ENCODE results near the gene SLC23A3. TPM values are rescaled to one million over a fixed set of nuclear protein-coding genes. Genes with fewer than 3 reads are reported as not detected.
A peak's percentile ranks its signal among the peaks of the same experiment; 100 is the strongest.

The SLC23A3 gene
- total and polyA plus RNA-seq, 5 donors from 2014 or later: 1.3 TPM; not detected in 4

DNA sequence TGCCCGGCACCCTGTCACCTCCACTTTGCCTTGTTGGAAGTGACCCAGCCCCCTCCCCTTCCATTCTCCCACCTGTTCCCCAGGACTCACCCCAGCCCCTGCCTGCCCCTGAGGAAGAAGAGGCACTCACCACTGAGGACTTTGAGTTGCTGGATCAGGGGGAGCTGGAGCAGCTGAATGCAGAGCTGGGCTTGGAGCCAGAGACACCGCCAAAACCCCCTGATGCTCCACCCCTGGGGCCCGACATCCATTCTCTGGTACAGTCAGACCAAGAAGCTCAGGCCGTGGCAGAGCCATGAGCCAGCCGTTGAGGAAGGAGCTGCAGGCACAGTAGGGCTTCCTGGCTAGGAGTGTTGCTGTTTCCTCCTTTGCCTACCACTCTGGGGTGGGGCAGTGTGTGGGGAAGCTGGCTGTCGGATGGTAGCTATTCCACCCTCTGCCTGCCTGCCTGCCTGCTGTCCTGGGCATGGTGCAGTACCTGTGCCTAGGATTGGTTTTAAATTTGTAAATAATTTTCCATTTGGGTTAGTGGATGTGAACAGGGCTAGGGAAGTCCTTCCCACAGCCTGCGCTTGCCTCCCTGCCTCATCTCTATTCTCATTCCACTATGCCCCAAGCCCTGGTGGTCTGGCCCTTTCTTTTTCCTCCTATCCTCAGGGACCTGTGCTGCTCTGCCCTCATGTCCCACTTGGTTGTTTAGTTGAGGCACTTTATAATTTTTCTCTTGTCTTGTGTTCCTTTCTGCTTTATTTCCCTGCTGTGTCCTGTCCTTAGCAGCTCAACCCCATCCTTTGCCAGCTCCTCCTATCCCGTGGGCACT lies 12.7 kb upstream of the SLC23A3 start:
- no peaks in the 10 kb centered on the region for H3K27me3 ChIP-seq (ENCODE audit: control insufficient read depth, insufficient read depth, low read length)
- Mint-ChIP-seq H3K4me3 (peak overlapping the region in 1 of 4 donors; percentile 15), H3K27me3 (peaks cover 4% of the 10 kb centered on the region), H3K27ac (no peak overlapping the region), H3K4me1 (peaks cover 14 to 51% (median 29%) of the 10 kb centered on the region in 4 donors), H3K9me3 (no peaks in the 10 kb centered on the region), H3K36me3 (peaks cover 32% of the 10 kb centered on the region)
- ATAC-seq (ENCODE audit: low read depth in 2 of 2) (no peak), DNase-seq (no peak)
- no peaks in the 10 kb centered on the region for H3K9me3 ChIP-seq (ENCODE audit: control insufficient read depth in 2 of 2, low read length in 2 of 2)
- peaks cover 54% of the 10 kb centered on the region for H3K36me3 ChIP-seq (ENCODE audit: control insufficient read depth, insufficient read depth, low read length)
- no peak overlapping the region for H3K4me3 ChIP-seq (ENCODE audit: low read depth, low read length)
- peaks cover 28% of the 10 kb centered on the region for H3K4me1 ChIP-seq (ENCODE audit: control insufficient read depth, insufficient read depth, low read length, poor library complexity, severe bottlenecking)
- no peak overlapping the region for H3K27ac ChIP-seq (ENCODE audit: insufficient read depth, low read length, poor library complexity, severe bottlenecking)

DNA sequence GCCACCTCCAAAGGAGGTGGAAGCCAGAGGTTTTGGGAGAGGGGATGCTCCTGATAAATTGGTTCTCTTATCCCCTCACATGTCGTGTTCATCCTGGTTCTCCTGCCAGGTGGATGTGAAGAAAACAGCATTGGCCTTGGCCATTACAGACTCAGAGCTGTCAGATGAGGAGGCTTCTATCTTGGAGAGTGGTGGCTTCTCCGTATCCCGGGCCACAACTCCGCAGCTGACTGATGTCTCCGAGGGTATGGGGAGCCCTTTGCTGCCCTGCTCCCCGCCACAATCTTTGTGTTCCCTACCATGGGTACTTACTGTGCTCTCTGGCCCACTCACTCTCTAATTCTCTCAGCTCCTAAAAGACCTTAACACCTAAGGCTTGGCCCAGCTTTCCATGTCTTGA lies 11.7 kb upstream of the SLC23A3 start:
- H3K9me3 Mint-ChIP-seq: no peaks in the 10 kb centered on the region
- Histone ChIP-seq H3K4me1 (ENCODE audit: control insufficient read depth, insufficient read depth, low read length, poor library complexity, severe bottlenecking) (peaks cover 35% of the 10 kb centered on the region), H3K36me3 (ENCODE audit: control insufficient read depth, insufficient read depth, low read length) (peaks cover 54% of the 10 kb centered on the region), H3K4me3 (ENCODE audit: low read depth, low read length) (no peak overlapping the region), H3K27me3 (ENCODE audit: control insufficient read depth, insufficient read depth, low read length) (no peaks in the 10 kb centered on the region), H3K9me3 (ENCODE audit: control insufficient read depth in 2 of 2, low read length in 2 of 2) (no peaks in the 10 kb centered on the region), H3K27ac (ENCODE audit: insufficient read depth, low read length, poor library complexity, severe bottlenecking) (no peak overlapping the region)
- peak overlapping the region in 3 of 4 donors; percentile 27 to 41 (median 38) for H3K4me3 Mint-ChIP-seq
- H3K27me3 Mint-ChIP-seq: peaks cover 11% of the 10 kb centered on the region
- DNase-seq: no peak
- H3K4me1 Mint-ChIP-seq: peaks cover 14 to 56% (median 33%) of the 10 kb centered on the region in 4 donors
- peak overlapping the region; percentile 29 to 66 (median 46) for H3K27ac Mint-ChIP-seq
- peaks cover 32% of the 10 kb centered on the region for H3K36me3 Mint-ChIP-seq
- no peak for ATAC-seq (ENCODE audit: low read depth in 2 of 2)

DNA sequence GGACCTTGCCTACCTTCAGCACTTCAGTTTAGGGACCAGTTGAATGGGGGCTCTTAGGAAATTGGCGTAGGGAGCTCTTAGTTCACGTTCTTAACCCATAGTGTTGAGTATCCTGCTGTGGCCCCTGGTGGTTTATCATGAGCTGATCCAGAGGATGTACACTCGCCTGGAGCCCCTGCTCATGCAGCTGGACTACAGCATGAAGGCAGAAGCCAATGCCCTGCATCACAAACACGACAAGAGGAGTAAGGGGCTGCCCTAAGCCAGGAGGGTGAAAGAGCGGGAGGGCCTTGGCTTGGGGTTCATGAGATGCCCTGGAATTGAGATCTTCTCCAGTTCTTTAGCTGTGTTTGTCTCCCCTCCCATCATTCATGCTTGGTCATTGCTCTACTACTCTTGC lies 11.1 kb upstream of the SLC23A3 start:
- DNase-seq (no peak), ATAC-seq (ENCODE audit: low read depth in 2 of 2) (no peak)
- Mint-ChIP-seq H3K4me1 (peaks cover 14 to 58% (median 34%) of the 10 kb centered on the region in 4 donors), H3K36me3 (peaks cover 32% of the 10 kb centered on the region), H3K4me3 (peak overlapping the region; percentile 41 to 93 (median 78)), H3K9me3 (no peaks in the 10 kb centered on the region), H3K27ac (peak overlapping the region; percentile 29 to 69 (median 66)), H3K27me3 (peaks cover 11% of the 10 kb centered on the region)
- no peak overlapping the region for H3K4me3 ChIP-seq (ENCODE audit: low read depth, low read length)
- no peak overlapping the region for H3K27ac ChIP-seq (ENCODE audit: insufficient read depth, low read length, poor library complexity, severe bottlenecking)
- peaks cover 41% of the 10 kb centered on the region for H3K4me1 ChIP-seq (ENCODE audit: control insufficient read depth, insufficient read depth, low read length, poor library complexity, severe bottlenecking)
- H3K36me3 ChIP-seq (ENCODE audit: control insufficient read depth, insufficient read depth, low read length): peaks cover 54% of the 10 kb centered on the region
- H3K9me3 ChIP-seq (ENCODE audit: control insufficient read depth in 2 of 2, low read length in 2 of 2): no peaks in the 10 kb centered on the region
- H3K27me3 ChIP-seq (ENCODE audit: control insufficient read depth, insufficient read depth, low read length): no peaks in the 10 kb centered on the region

DNA sequence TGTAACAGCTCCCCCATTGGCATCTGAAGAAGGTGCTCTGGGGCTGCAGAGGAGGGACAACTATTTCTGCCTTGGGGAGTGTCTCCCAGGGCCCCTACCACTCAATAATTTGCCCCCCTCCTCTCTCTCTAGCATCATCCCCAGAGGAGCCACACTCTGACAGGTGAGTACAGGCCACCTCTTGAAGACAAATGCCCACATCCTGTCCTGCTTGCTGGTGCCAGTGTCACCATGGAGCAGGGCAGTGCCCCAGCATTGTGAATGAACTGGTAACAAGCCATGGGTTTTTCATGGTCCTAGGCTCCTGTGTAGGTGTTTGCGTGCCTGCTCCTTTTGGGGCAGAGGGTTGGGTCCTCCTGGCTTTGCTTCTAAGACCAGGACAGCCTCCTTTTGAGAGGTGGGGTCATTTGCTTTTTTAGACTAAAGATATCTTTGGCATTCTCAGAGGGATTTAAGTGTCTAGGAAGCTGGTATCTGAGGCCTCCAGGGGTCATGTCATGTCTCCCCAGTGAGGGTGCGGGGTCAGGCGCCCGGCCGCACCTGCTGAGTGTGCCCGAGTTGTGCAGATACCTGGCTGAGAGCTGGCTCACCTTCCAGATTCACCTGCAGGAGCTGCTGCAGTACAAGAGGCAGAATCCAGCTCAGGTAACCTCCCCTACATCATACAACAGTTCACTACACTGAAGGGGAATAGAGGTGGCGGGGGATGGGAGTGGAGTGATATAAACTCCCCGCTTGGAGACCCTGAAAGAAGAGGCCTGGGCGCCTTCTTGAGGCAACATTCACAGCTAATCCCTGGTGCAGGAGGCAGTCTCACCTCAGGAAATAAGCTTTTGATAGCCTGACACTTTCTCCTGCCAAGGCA lies 10.0 kb upstream of the SLC23A3 start:
- ATAC-seq (ENCODE audit: low read depth in 2 of 2): no peak
- peak overlapping the region; percentile 84 for H3K4me3 ChIP-seq (ENCODE audit: low read depth, low read length)
- DNase-seq: peak in 1 of 3 donors; percentile 24
- H3K27me3 Mint-ChIP-seq: peaks cover 11% of the 10 kb centered on the region
- no peaks in the 10 kb centered on the region for H3K27me3 ChIP-seq (ENCODE audit: control insufficient read depth, insufficient read depth, low read length)
- H3K4me1 ChIP-seq (ENCODE audit: control insufficient read depth, insufficient read depth, low read length, poor library complexity, severe bottlenecking): peaks cover 52% of the 10 kb centered on the region
- peak overlapping the region; percentile 98 for H3K27ac ChIP-seq (ENCODE audit: insufficient read depth, low read length, poor library complexity, severe bottlenecking)
- peaks cover 52% of the 10 kb centered on the region for H3K36me3 ChIP-seq (ENCODE audit: control insufficient read depth, insufficient read depth, low read length)
- no peaks in the 10 kb centered on the region for H3K9me3 Mint-ChIP-seq
- peaks cover 33% of the 10 kb centered on the region for H3K36me3 Mint-ChIP-seq
- H3K4me1 Mint-ChIP-seq: peaks cover 8 to 70% (median 40%) of the 10 kb centered on the region in 4 donors
- H3K9me3 ChIP-seq (ENCODE audit: control insufficient read depth in 2 of 2, low read length in 2 of 2): no peaks in the 10 kb centered on the region
- H3K27ac Mint-ChIP-seq: peak overlapping the region; percentile 90 to 97 (median 94)
- peak overlapping the region; percentile 91 to 95 (median 94) for H3K4me3 Mint-ChIP-seq

DNA sequence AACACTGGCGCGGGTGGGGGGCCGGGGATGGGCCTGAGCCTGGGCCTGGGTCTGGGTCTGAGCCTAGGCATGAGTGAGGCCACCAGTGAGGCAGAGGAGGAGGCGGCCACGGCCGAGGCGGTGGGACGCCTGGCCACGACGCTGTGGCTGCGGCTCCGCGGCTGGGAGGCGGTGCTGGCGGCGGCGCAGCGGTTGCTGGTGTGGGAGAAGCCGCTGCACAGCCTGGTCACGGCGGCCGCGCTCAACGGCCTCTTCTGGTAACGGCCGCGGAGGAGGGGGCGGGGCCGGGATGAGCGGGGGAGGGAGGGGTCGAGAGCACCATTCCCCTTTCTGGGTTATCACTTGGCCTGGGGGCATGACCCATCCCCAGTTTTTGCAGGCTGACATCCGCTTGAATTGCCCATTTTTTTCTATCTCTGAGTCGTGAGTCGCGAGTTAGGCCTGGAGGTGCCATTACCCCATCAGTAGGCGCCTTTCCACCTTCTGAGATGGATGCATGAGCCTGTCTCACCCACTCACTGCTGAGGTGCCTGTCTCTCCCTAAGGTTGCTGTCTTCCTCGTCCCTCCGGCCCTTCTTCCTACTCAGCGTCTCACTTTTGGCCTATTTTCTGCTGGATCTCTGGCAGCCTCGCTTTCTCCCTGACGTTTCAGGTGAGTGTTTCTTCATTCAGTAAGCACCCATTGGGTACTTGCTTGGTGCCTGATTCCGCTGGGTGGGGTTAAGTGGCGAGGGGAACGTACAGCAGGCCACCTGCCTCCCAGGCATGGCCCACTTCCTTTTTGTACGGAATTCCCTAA lies 8.7 kb upstream of the SLC23A3 start:
- H3K9me3 Mint-ChIP-seq: no peaks in the 10 kb centered on the region

DNA sequence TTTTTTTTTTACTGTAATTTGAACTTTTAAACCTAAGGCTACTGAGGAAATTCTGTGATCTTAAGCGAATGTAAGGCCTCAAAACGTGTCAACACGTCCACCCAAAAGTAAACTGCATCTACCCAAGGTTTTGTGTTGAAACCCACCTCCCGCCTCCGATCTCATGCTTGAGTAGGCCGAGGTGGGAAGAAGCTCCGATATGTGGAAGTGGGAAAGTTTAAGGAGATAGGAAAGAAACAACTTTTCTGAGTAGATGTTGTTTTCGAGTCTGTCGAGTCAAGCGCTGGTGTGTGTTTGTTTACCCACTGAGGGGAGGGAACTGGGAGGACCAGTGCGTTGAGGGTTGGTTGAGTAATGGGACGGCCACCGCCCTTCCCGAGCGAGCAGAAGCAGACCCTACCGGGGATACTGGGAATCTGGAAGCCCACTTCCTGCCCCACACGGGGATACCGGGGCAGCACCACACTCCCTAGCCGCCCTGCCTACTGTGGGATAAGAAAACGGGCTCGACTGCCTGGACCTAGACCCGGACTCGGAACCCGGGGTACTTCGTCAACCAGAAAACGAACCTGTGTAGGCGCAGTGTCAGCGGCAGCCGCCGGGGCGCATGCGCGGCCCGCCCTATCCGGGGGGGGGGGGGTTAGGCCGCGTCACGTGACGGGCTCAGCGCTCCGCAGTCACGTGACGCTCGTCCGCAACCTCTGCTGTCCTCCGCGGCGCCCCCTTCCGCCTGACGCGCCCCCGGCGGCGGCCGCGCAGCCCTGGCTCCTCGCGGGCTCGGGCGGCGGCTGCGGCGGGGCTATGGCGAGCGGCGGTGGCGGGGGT lies 7.9 kb upstream of the SLC23A3 start, which contains the start of gene RETREG2:
Gene RETREG2 (plus strand): TSS at position 724 of the 825 bp plus-strand sequence. CDS start 78 bp downstream, at position 802.
- no peaks in the 10 kb centered on the region for H3K9me3 Mint-ChIP-seq
- peak within 1 kb of the TSS; percentile 99 for H3K27ac Mint-ChIP-seq
- H3K27me3 Mint-ChIP-seq: peaks cover 11% of the 10 kb centered on the region
- Histone ChIP-seq H3K4me1 (ENCODE audit: control insufficient read depth, insufficient read depth, low read length, poor library complexity, severe bottlenecking) (peaks cover 65% of the 10 kb centered on the region), H3K4me3 (ENCODE audit: low read depth, low read length) (peak within 1 kb of the TSS; percentile 84), H3K27me3 (ENCODE audit: control insufficient read depth, insufficient read depth, low read length) (no peaks in the 10 kb centered on the region), H3K9me3 (ENCODE audit: control insufficient read depth in 2 of 2, low read length in 2 of 2) (no peaks in the 10 kb centered on the region), H3K27ac (ENCODE audit: insufficient read depth, low read length, poor library complexity, severe bottlenecking) (peak within 1 kb of the TSS; percentile 98), H3K36me3 (ENCODE audit: control insufficient read depth, insufficient read depth, low read length) (peaks cover 54% of the 10 kb centered on the region)
- DNase-seq (peak; percentile 74 to 94 (median 89)), ATAC-seq (ENCODE audit: low read depth in 2 of 2) (peak; percentile 52 to 66)
- peak within 1 kb of the TSS; percentile 94 to 99 (median 95) for H3K4me3 Mint-ChIP-seq
- peaks cover 28% of the 10 kb centered on the region for H3K36me3 Mint-ChIP-seq
- peaks cover 13 to 80% (median 52%) of the 10 kb centered on the region in 4 donors for H3K4me1 Mint-ChIP-seq

More for the DNA sequence above, 8.7 kb upstream of the SLC23A3 start:
- Histone ChIP-seq H3K27ac (ENCODE audit: insufficient read depth, low read length, poor library complexity, severe bottlenecking) (peak overlapping the region; percentile 98), H3K4me3 (ENCODE audit: low read depth, low read length) (peak overlapping the region; percentile 84), H3K4me1 (ENCODE audit: control insufficient read depth, insufficient read depth, low read length, poor library complexity, severe bottlenecking) (peaks cover 65% of the 10 kb centered on the region), H3K9me3 (ENCODE audit: control insufficient read depth in 2 of 2, low read length in 2 of 2) (no peaks in the 10 kb centered on the region), H3K27me3 (ENCODE audit: control insufficient read depth, insufficient read depth, low read length) (no peaks in the 10 kb centered on the region), H3K36me3 (ENCODE audit: control insufficient read depth, insufficient read depth, low read length) (peaks cover 54% of the 10 kb centered on the region)
- Mint-ChIP-seq H3K27ac (peak overlapping the region; percentile 87 to 99 (median 94)), H3K27me3 (peaks cover 11% of the 10 kb centered on the region), H3K36me3 (peaks cover 36% of the 10 kb centered on the region), H3K4me3 (peak overlapping the region; percentile 91 to 95 (median 94)), H3K4me1 (peaks cover 13 to 80% (median 49%) of the 10 kb centered on the region in 4 donors)
- DNase-seq (peak; percentile 44 to 52 (median 46)), ATAC-seq (ENCODE audit: low read depth in 2 of 2) (no peak)
